Choroid plexus epithelial cell (primary cell): Measurements from ENCODE around the gene PARD6A.
A peak's percentile ranks its signal among the peaks of the same experiment; 100 is the strongest.

ENCODE experiments used
- DNase-seq: peaks from one replicate; pipeline ENCODE4 v3.0.0-alpha.2; 2010; ENCODE audit warnings: low read depth
- H3K4me3 ChIP-seq: 2 replicates; pipeline ENCODE4 v1.5.1; 2011; ENCODE audit warnings: low read depth, mild to moderate bottlenecking, control low read depth, low read length, moderate library complexity
- TF ChIP-seq, protein P1 (sequence below): conservative IDR thresholded peaks from 2 replicates; pipeline ENCODE4 v1.5.1; 2011; ENCODE audit warnings: low read depth, mild to moderate bottlenecking, control low read depth, inconsistent platforms, low read length, moderate library complexity

PARD6A gene

DNA sequence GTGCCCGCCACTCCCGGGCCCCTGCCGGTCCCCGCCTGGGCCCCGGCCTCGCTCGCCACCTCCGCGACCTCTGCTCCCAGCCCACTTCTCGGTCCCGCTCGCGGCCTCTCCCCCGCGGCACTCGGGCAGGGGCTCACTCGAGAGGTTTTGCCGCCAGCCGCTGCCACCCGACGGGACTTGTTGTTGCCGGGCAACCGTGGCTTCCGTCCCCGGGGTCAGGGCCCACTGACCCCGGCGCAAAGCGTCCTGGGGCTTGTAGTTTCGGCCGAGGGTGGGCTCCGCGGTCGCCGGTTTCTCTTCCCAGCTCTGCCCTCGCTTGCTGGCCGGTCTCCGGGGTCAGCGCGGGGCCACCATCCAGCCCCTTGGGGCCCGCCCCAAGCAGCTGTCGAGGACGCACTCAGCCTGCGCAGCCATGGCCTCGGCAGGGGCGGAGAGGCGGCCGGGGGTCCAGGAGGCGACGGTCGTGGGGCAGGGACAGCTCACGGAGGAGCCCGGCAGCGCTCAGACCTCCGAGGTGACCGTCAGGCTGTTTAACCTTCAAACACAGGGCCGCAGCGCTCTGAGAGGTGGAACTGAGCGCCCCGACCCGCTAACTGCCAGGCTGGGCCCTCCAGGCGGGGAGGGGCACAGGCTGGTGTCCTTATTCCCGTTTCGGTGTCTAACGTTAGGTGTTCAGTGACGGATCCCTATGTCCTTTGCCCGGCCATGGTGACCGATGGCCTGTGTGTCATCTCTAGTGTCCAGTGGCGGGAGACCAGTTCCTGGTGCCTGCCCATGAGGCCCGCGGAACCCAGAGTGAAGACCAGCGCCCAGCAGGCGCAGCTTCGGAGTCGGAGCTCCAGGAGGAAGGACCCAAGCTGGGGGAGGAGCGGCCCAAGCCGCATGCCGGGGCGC lies 6.0 kb downstream of the PARD6A start, which contains the start of the genes C16orf86 and ENKD1:
Gene C16orf86 (plus strand): TSS at position 256 of the 894 bp plus-strand sequence. CDS start 157 bp downstream, at position 413.
Gene ENKD1 (minus strand): TSS at position 192 of the 894 bp plus-strand sequence. CDS start 308 bp downstream, outside the sequence.
- TF ChIP-seq, protein P1, sequence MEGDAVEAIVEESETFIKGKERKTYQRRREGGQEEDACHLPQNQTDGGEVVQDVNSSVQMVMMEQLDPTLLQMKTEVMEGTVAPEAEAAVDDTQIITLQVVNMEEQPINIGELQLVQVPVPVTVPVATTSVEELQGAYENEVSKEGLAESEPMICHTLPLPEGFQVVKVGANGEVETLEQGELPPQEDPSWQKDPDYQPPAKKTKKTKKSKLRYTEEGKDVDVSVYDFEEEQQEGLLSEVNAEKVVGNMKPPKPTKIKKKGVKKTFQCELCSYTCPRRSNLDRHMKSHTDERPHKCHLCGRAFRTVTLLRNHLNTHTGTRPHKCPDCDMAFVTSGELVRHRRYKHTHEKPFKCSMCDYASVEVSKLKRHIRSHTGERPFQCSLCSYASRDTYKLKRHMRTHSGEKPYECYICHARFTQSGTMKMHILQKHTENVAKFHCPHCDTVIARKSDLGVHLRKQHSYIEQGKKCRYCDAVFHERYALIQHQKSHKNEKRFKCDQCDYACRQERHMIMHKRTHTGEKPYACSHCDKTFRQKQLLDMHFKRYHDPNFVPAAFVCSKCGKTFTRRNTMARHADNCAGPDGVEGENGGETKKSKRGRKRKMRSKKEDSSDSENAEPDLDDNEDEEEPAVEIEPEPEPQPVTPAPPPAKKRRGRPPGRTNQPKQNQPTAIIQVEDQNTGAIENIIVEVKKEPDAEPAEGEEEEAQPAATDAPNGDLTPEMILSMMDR, result no peak
- peak; percentile 70 for DNase-seq
- H3K4me3 ChIP-seq, result peak within 1 kb of the TSS; percentile 78

DNA sequence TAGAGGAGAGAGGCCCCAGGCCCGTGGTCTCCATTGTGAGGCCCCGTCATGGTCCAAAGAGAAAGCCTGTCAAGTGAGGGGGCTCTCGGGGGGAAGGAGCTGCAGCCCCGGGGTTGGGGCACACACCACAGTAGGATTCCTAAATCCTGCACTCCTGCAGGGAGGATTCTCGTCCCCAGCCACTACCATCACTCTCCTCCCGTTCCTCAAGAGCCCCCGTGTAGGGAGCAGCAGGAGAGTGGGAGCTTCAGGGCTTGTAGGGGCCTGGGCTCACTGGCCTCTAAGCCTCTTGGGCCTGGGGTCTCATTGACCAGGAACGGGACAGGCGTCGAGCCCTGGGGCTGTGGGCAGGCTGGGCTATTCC lies 6.7 kb downstream of the PARD6A start:
- TF ChIP-seq, protein P1, result no peak
- H3K4me3 ChIP-seq, result peak overlapping the region; percentile 78
- DNase-seq, result no peak

DNA sequence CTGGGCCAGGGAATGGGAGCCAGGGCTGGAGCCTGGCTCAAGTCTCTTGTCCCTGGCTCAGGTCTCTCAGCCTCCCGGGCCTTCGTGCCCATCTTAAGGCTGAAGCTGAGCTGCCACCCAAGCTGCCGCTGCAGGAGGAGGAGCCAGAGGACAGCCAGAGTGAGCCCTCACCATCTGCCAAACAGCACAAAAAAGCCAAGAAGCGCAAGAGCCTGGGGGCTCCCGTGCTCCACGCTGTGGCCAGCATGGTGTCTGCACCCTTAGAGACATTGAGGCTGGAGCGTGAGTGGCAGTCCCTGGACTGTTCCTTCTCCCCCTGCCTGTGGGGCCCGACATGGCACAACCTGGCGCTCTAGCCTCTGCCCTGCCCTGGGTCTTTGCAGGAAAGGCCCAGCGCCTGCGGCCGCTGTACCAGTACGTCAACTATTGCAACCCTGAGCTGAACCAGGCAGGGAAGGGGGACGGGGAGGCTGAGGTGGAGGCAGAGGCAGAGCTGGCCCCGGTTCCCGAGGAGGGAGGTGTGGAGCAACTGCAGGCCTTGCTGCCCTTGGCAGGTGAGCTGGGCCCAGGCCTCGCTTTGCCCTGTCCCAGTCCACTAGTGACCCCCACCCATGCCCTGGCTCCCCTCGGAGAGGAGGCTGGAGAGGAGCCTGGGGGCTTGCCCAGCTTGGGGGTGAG lies 7.2 kb downstream of the PARD6A start:
- DNase-seq, result peak; percentile 92
- H3K4me3 ChIP-seq, result peak overlapping the region; percentile 6
- TF ChIP-seq, protein P1, result peak; percentile 88

DNA sequence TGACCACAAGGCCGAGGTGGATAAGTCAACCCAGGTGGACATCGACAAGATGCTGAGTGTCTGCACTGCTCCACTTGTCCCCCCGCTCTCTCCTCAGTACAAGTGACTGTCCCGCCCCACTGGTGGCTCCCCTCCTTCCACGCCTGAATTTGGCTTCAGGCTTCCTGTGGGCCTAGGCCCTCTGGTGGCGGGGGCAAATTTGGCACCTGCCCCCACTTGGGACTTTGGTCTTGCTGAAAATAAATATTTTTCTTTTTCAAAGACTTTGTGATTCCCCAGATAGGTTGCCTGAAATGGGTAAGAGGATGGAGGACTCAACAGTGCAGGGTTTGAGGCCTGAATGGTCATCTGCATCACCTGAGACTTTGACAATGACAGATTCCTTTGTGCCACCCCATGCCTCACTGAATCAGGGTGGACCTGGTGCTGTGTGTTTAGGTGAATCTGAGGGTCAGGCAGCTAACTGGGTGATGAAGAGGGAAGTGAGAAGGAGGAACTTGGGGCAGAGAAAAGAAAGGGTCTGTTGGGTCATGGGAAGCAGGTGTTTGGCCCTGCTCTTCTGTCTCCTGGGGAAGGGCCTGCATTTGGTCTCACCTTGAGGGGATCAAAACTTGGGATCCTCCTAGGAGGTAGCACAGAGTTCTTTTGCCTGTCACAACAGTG lies 7.9 kb downstream of the PARD6A start:
- TF ChIP-seq, protein P1, result peak; percentile 29
- no peak for DNase-seq
- H3K4me3 ChIP-seq, result no peak overlapping the region

DNA sequence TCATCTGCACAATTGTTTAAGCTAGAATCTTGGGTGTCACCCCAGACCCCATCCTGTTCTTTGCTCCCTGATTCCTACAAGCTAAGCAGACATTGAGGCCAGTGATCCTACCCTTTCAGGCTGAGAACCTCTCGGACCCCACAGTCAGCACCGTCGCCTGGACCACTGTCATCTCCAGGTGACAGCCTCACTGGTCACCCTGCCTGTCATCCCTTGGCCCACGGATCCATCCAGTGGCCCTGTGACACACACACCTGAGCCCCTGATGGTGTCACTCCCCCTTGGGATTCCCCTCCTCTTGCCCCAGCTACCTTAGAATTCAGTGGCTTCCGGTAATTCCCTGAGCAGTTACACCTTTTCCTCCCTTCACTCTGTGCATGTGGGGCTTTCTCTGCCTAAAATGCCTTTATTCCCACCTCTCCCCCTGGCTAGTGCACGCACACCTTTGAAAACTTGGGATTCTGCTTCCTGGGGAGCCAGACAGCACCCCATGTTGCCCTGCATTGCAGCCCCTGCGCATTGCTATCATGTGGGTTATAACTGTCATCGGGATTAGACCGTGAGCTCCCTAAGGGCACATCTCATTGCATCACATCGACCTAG lies 8.8 kb downstream of the PARD6A start:
- no peak for DNase-seq
- TF ChIP-seq, protein P1, result no peak
- no peak overlapping the region for H3K4me3 ChIP-seq

DNA sequence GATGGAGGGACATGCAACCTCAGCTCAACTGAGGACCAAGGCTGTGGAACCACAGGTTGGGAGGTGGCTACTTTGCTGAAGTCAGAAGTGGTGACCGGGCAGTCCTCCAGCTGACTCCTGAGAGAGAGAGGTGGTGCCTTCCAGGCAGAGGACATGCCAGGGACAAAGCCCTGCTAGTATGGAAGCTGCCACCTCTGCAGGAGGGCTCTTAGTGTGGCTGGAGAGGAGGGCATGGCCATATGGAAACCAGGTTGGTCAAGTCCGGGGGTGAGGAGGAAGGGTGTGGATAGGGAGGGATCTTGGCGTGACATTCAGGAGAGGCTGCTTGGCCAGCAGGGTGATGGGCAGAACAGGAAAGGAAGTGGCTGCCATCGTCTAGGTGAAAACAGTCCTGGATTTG lies 11.5 kb downstream of the PARD6A start:
- no peak for DNase-seq
- TF ChIP-seq, protein P1, result no peak
- H3K4me3 ChIP-seq, result no peak overlapping the region
